ENCODE data around the gene EML4. TPM values are rescaled to one million over a fixed set of nuclear protein-coding genes. Genes with fewer than 3 reads are reported as not detected.

Gene EML4
- total and polyA plus RNA-seq, 10 of the 15 experiments (the other 5 are each of a cell fraction or from before 2014, with no cell fraction given): 23.1 to 91.3 (median 77.4) TPM

GRCh38 chr2:42243297-42243696 lies 74.1 kb downstream of the EML4 start:
- 89% methylated on average over 3 of the region's 3 CpGs for WGBS (ENCODE audit: insufficient coverage, insufficient replicate concordance, low lambda C conversion rate, missing lambda C conversion rate)
- peaks cover 14% of the 10 kb centered on the region for H3K79me2 ChIP-seq (ENCODE audit: control insufficient read depth, insufficient read depth, low read length)

GRCh38 chr2:42244520-42244919 lies 75.4 kb downstream of the EML4 start:
- no peak overlapping the region for H2AFZ ChIP-seq (ENCODE audit: control insufficient read depth, low read depth, low read length)
- ChIA-PET SMC1A (ENCODE audit: uncharacterized antibody, unreplicated experiment) (interaction anchor here (1.7 to 2.2 kb wide), 2 partner anchors 10 to 12 kb away, joined by 4 read pairs; no protein-coding TSS in a partner anchor), CTCF (interaction anchor here (0.5 to 12.3 kb wide), 4 partner anchors 23 to 150 kb away, joined by 3 to 186 read pairs (median 4); no protein-coding TSS in a partner anchor), RAD21 (ENCODE audit: unreplicated experiment) (no interaction called here), POLR2A (interaction anchor here (1.0 kb wide), 1 partner anchor 9 kb away, joined by 9 read pairs; no protein-coding TSS in a partner anchor)
- peaks cover 10% of the 10 kb centered on the region for H3K79me2 ChIP-seq (ENCODE audit: control insufficient read depth, insufficient read depth, low read length)
- DNase-seq (ENCODE audit: low read depth, low spot score) (no peak), ATAC-seq (no peak), FAIRE-seq (no peak)
- no peak overlapping the region for H3K9ac ChIP-seq (ENCODE audit: control insufficient read depth, insufficient read depth, low read length)
- in situ Hi-C loops (cut with MboI): no loop called here
- no peaks in the 10 kb centered on the region for H3K27me3 ChIP-seq (replicated peaks in 1 of 2; ENCODE audit: control insufficient read depth in 2 of 2, insufficient read depth in 2 of 2, low read length in 1 of 2)
- no TSS peak for BruUV-seq (replicated peaks)
- no peaks in the 10 kb centered on the region for H3K9me3 ChIP-seq (replicated peaks; ENCODE audit: control insufficient read depth, insufficient read depth, low read length)
- H3K27ac ChIP-seq (ENCODE audit: control insufficient read depth, insufficient read depth): no peak overlapping the region
- no peaks in the 10 kb centered on the region for H4K20me1 ChIP-seq (ENCODE audit: control insufficient read depth, insufficient read depth)
- TF ChIP-seq MYB (IDR thresholded peaks at IDR 0.05; ENCODE audit: borderline replicate concordance, low read depth, low read length) (no peak), JUND (IDR thresholded peaks at IDR 0.05; ENCODE audit: low read depth, low read length) (no peak), PKNOX1 (IDR thresholded peaks at IDR 0.05) (no peak), TCF12 (IDR thresholded peaks at IDR 0.05; ENCODE audit: low read depth, low read length) (no peak), CHD1 (IDR thresholded peaks at IDR 0.05; ENCODE audit: low read depth, low read length) (no peak)
- WGBS (ENCODE audit: insufficient coverage, insufficient replicate concordance, low lambda C conversion rate, missing lambda C conversion rate): 75% methylated on average over 2 of the region's 2 CpGs
- intact Hi-C loops (cut with micrococcal nuclease; ENCODE audit: unreplicated experiment): loop anchor here (10.0 kb wide), 1 partner anchor 380 kb away; no protein-coding TSS in a partner anchor
- peaks cover 1 to 11% of the 10 kb centered on the region in 2 experiments; a peak in 3 of 4 replicates for H3K36me3 ChIP-seq (ENCODE audit: control insufficient read depth in 2 of 2, insufficient read depth in 2 of 2, low read length in 1 of 2)
- H3K4me3 ChIP-seq: no peak overlapping the region
- no peaks in the 10 kb centered on the region for H3K4me1 ChIP-seq (ENCODE audit: control insufficient read depth, insufficient read depth, low read length)
- H3K4me2 ChIP-seq (ENCODE audit: control insufficient read depth, insufficient read depth): no peak overlapping the region

More at GRCh38 chr2:42243297-42243696, 74.1 kb downstream of the EML4 start:
- ChIA-PET CTCF (interaction anchor here (12.3 kb wide), 1 partner anchor 148 kb away, joined by 186 read pairs; no protein-coding TSS in a partner anchor), RAD21 (ENCODE audit: unreplicated experiment) (no interaction called here), POLR2A (interaction anchor here (0.7 kb wide), 2 partner anchors 26 to 344 kb away, joined by 3 to 5 read pairs; no protein-coding TSS in a partner anchor), SMC1A (ENCODE audit: uncharacterized antibody, unreplicated experiment) (interaction anchor here (0.6 to 3.4 kb wide), 5 partner anchors 9 to 153 kb away, joined by 3 to 12 read pairs (median 4); no protein-coding TSS in a partner anchor)
- Histone ChIP-seq H3K4me1 (ENCODE audit: control insufficient read depth, insufficient read depth, low read length) (no peaks in the 10 kb centered on the region), H3K4me3 (no peak overlapping the region), H3K9me3 (replicated peaks; ENCODE audit: control insufficient read depth, insufficient read depth, low read length) (no peaks in the 10 kb centered on the region), H4K20me1 (ENCODE audit: control insufficient read depth, insufficient read depth) (no peaks in the 10 kb centered on the region), H3K9ac (ENCODE audit: control insufficient read depth, insufficient read depth, low read length) (no peak overlapping the region), H2AFZ (ENCODE audit: control insufficient read depth, low read depth, low read length) (no peak overlapping the region), H3K4me2 (ENCODE audit: control insufficient read depth, insufficient read depth) (no peak overlapping the region), H3K27me3 (replicated peaks in 1 of 2; ENCODE audit: control insufficient read depth in 2 of 2, insufficient read depth in 2 of 2, low read length in 1 of 2) (no peaks in the 10 kb centered on the region), H3K36me3 (ENCODE audit: control insufficient read depth in 2 of 2, insufficient read depth in 2 of 2, low read length in 1 of 2) (peaks cover 1 to 11% of the 10 kb centered on the region in 2 experiments; a peak in 3 of 4 replicates), H3K27ac (ENCODE audit: control insufficient read depth, insufficient read depth) (no peak overlapping the region)
- FAIRE-seq (no peak), ATAC-seq (no peak), DNase-seq (ENCODE audit: low read depth, low spot score) (no peak)
- BruUV-seq (replicated peaks): no TSS peak
- no peak for TF ChIP-seq MTA2 (IDR thresholded peaks at IDR 0.05; ENCODE audit: low read depth)
- in situ Hi-C loops (cut with MboI) (no loop called here), intact Hi-C loops (cut with micrococcal nuclease; ENCODE audit: unreplicated experiment) (loop anchor here (10.0 kb wide), 1 partner anchor 378 kb away; no protein-coding TSS in a partner anchor)
